ENCODE results near the gene RNF149.
A peak's percentile ranks its signal among the peaks of the same experiment; 100 is the strongest.

The RNF149 gene

GRCh38 chr2:101273056-101273455, 35.4 kb downstream of the RNF149 start:
- TF ChIP-seq, protein P1, sequence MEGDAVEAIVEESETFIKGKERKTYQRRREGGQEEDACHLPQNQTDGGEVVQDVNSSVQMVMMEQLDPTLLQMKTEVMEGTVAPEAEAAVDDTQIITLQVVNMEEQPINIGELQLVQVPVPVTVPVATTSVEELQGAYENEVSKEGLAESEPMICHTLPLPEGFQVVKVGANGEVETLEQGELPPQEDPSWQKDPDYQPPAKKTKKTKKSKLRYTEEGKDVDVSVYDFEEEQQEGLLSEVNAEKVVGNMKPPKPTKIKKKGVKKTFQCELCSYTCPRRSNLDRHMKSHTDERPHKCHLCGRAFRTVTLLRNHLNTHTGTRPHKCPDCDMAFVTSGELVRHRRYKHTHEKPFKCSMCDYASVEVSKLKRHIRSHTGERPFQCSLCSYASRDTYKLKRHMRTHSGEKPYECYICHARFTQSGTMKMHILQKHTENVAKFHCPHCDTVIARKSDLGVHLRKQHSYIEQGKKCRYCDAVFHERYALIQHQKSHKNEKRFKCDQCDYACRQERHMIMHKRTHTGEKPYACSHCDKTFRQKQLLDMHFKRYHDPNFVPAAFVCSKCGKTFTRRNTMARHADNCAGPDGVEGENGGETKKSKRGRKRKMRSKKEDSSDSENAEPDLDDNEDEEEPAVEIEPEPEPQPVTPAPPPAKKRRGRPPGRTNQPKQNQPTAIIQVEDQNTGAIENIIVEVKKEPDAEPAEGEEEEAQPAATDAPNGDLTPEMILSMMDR (IDR thresholded peaks at IDR 0.05; ENCODE audit: insufficient read depth, low read depth, low read length, missing control alignments), result no peak
- DNase-seq (ENCODE audit: low read depth), result no peak
- no peak overlapping the region for H3K4me3 ChIP-seq (ENCODE audit: low read depth, low read length)

DNA sequence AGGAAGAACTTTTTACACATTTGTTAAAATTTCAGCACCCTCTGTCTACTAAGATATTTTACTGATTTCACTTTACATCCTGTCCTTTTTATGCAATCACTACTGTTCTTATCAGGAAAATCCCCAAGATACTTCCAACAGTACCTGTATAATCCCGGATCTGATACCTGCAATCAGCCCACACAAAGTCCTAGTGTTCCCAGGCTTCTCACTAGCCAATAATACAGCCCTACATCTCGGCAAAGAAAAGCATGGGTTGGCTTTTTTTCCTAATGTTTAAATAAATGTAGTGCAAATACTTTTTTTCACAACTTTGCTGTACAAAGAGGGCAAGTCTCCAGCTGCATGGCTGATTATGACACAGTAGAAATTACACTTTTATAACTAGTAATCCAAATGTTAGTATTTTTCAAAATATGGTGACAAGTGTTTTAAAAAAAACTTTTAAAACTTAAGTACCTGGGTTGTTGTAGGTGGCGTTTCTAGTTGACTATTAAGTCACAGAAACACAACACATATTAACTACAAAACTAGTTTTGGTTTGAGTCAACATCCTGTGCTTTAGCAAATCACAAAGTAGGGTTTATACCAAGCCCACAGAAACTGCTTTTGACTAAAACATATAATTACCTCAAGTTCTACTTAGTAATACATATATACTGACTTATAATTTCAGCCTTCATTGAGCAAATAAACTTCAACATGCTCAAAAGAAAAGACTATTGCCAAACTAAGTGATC, 36.3 kb downstream of the RNF149 start:
- peak; percentile 78 for DNase-seq (ENCODE audit: low read depth)
- TF ChIP-seq, protein P1 (IDR thresholded peaks at IDR 0.05; ENCODE audit: insufficient read depth, low read depth, low read length, missing control alignments), result no peak
- no peak overlapping the region for H3K4me3 ChIP-seq (ENCODE audit: low read depth, low read length)

- TF ChIP-seq, protein P1 (IDR thresholded peaks at IDR 0.05; ENCODE audit: insufficient read depth, low read depth, low read length, missing control alignments), result no peak
- H3K4me3 ChIP-seq (ENCODE audit: low read depth, low read length), result no peak overlapping the region
- no peak for DNase-seq (ENCODE audit: low read depth)
Observed at GRCh38 chr2:101270700-101271259, 37.7 kb downstream of the RNF149 start.

DNA sequence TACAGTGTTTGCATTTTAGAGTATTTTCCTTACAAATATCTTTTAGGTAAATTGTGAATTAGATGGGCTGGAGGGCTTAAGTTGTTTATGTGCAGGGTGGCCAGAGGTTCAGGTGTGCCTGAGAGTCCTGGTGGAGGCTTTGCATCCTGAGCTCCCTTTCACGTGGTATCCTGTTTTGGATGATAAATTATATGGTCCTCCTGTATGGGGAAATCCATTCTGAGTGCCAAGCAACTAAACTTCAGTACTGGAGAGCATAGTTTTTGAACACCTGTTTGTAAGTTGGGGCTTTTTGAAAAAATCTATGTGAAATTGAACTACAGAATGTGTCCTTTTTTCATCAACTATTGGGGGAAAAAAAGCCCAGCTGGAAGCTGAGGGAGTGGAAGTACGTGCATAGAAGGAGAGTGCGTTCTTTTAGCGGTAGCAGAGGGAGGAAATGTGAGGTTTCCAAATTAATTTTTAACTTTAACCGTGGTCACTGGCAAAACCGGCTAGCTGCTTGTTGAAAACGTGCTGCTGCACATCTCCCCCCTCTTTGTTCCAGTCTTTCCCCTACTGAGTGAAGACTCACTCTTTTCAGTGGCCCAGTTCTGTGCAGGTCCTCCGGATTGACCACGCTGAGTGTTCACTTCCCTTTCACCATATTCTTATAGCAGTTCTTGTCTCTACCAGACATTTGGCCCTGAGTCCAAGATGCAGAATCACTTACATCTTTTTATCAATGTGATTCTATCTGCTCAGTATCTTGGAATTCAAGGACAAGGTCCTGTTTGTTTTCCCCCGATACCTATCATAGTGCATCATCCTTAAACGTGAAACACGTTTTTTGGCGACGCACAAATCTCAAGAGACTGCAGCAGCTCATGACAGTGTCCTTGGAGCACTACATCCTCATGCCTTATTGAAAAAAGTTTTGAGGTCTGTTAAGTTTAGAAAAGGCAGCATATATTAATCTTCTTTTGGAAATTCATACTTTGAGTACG, 40.5 kb downstream of the RNF149 start:
- no peak for DNase-seq (ENCODE audit: low read depth)
- TF ChIP-seq, protein P1 (IDR thresholded peaks at IDR 0.05; ENCODE audit: insufficient read depth, low read depth, low read length, missing control alignments), result no peak
- no peak overlapping the region for H3K4me3 ChIP-seq (ENCODE audit: low read depth, low read length)

DNA sequence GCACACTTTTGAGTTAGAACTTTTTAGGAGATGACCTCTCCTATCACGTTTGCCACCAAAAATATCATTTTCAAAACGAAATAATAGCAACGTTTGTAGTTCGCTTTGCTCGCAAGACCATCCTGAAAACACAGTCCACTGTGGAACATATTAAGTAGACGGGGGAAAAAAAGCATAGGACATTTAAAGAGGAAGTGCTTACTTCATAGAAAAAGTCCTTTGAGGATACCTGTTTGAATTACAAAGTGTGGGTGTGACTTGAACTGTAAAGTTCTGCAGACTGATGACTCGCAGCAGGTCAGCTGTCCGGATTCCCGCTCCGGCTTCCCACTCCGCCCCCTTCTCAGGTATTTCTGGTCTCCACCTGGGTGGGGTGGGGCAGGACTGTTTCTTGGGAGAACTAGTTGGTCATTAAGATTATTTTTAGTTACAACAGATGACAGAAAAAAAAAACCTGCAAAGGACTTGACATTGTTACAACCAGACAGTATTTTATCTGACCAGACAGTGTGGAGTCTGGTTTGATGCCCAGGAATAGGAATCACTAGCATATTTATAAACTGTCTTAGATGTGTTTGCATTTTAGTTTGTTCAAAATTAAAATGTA, 42.5 kb downstream of the RNF149 start:
- TF ChIP-seq, protein P1 (IDR thresholded peaks at IDR 0.05; ENCODE audit: insufficient read depth, low read depth, low read length, missing control alignments), result no peak
- no peak overlapping the region for H3K4me3 ChIP-seq (ENCODE audit: low read depth, low read length)
- no peak for DNase-seq (ENCODE audit: low read depth)

DNA sequence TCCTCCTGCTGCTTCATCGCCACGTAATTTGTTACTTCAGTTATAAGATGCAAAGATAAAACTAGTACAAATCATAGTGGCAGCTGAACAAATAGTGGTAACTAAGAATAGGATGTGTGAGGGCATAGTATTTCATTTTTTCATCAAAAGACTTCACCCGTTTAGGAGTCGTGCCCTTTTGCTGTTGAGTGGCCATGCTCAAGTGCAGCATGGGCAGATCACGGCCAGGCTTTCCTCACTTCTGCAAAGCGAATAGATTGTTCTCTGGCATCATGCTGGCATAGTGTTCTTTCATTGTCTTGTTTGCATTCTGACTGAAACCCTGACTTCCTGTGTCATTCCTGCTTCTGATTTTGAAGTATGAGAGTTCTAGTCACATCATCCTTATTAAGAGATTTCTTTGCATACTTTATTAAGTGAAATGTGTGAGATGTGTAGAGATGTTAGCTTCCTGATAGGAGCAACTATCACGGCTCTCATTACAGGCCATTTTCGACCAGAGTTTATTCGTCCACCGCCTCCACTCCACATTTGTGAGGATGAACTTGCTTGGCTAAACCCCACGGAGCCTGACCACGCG, 44.1 kb downstream of the RNF149 start:
- DNase-seq (ENCODE audit: low read depth), result no peak
- H3K4me3 ChIP-seq (ENCODE audit: low read depth, low read length), result no peak overlapping the region
- TF ChIP-seq, protein P1 (IDR thresholded peaks at IDR 0.05; ENCODE audit: insufficient read depth, low read depth, low read length, missing control alignments), result no peak

Measured in GM12865 (cell line).